Breast epithelium (tissue), 3 donors: ENCODE measurements around the gene LTBP2.
A peak's percentile ranks its signal among the peaks of the same experiment; 100 is the strongest.

ENCODE experiments used
- CTCF ChIP-seq, 3 donors: fragments of 450-650 bp; IDR thresholded peaks; one replicate each; pipeline ENCODE4 v1.5.1; 2016 to 2017; ENCODE audit warnings: antibody characterized with exemption in 3 of 3, mild to moderate bottlenecking in 3 of 3, moderate library complexity in 3 of 3
- POLR2A ChIP-seq: fragments of 450-650 bp; IDR thresholded peaks from one replicate; pipeline ENCODE4 v1.6.1; 2016; ENCODE audit warnings: antibody characterized with exemption, mild to moderate bottlenecking, moderate library complexity
- POLR2AphosphoS5 ChIP-seq, 3 donors: sonication (generic); formaldehyde crosslinking; IDR thresholded peaks; one replicate each; pipeline ENCODE4 v1.6.1; 2017; ENCODE audit warnings: antibody characterized with exemption in 3 of 3

GRCh38 chr14:74501135-74501614 lies 110.9 kb downstream of the LTBP2 start:
- TF ChIP-seq CTCF (IDR thresholded peaks at IDR 0.05): peak; percentile 59 to 78 (median 61)
- no peak for TF ChIP-seq POLR2A
- peak in 2 of 3 donors; percentile 19 to 64 for TF ChIP-seq POLR2AphosphoS5 (IDR thresholded peaks at IDR 0.05)
